Middle frontal gyrus (tissue), 1 donor: ENCODE results near the gene NDUFV1.
"Not testable (repeated sequence)": the region's sequence is repeated elsewhere in the genome, so short reads cannot be mapped to it uniquely, and the experiment has no call there.

Experiments
- DNase-seq: peaks from one replicate; pipeline ENCODE4 v3.0.0-alpha.2; 2015; ENCODE audit warnings: low spot score; ENCODE audit errors: extremely low spot score

Gene NDUFV1

DNA sequence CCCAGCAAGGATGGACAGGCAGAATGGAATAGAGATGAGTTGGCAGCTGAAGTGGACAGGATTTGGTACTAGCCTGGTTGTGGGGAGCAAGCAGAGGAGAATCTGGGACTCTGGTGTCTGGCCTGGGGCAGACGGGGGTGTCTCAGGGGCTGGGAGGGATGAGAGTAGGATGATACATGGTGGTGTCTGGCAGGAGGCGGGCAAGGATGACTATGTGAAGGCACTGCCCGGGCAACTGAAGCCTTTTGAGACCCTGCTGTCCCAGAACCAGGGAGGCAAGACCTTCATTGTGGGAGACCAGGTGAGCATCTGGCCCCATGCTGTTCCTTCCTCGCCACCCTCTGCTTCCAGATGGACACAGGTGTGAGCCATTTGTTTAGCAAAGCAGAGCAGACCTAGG is 20.8 kb upstream of the NDUFV1 start:
- DNase-seq = no peak

DNA sequence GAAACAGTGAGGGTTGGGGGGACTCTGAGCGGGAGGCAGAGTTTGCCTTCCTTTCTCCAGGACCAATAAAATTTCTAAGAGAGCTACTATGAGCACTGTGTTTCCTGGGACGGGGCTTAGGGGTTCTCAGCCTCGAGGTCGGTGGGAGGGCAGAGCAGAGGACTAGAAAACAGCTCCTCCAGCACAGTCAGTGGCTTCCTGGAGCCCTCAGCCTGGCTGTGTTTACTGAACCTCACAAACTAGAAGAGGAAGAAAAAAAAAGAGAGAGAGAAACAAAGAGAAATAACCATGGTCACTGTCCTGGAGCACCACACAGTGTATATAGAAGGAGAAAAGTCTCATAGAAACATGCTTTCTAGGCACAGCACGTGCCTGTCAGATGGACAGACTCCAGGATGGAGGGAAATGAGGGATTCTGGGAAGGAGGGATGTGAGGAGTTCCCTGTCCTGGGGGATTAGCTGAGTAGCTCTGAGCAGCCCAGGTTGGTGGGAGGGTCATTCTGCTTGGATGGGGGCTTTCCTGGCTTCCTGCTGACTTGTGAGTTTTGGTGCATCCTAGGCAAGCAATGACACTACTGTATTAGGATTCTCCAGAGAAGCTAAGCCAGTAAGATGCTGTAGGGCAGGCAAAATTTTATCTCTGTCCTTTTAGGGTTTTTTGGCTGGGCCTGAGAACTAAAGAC is 20.0 kb upstream of the NDUFV1 start:
- DNase-seq = no peak

DNA sequence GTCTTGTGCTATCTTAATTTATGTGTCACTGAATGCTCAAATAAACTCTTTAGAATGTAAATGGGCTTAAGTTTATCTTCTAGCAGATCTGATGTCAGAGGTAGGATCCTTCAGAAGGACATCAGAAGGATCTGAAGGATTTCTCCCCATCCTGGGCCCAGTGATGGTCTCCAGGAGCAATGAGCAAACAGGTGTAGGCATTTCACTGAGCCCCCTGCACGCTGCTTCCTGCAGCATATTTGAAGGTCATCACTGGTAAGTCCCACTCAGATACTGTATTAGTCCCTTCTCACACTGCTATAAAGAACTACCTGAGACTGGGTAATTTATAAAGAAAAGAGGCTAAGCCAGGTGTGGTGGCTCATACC is 18.6 kb upstream of the NDUFV1 start:
- DNase-seq = no peak

DNA sequence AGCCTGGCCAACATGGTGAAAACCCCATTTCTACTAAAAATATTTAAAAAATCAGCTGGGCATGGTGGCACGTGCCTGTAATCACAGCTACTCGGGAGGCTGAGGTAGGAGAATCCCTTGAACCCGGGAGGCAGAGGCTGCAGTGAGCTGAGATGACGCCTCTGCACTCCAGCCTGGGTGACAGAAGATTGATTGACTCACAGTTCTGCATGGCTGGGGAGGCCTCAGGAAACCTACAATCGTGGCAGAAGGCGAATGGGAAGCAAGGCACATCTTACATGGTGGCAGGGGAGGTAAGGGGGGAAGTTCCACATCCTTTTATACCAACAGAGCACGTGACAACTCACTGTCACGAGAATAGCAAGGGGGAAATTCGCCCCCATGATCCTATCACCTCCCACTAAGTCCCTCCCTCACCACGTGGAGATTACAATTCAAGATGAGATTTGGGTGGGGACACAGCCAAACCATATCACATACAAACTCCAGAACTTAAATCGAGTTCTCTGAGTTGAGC is 17.8 kb upstream of the NDUFV1 start:
- not testable (repeated sequence) for DNase-seq

DNA sequence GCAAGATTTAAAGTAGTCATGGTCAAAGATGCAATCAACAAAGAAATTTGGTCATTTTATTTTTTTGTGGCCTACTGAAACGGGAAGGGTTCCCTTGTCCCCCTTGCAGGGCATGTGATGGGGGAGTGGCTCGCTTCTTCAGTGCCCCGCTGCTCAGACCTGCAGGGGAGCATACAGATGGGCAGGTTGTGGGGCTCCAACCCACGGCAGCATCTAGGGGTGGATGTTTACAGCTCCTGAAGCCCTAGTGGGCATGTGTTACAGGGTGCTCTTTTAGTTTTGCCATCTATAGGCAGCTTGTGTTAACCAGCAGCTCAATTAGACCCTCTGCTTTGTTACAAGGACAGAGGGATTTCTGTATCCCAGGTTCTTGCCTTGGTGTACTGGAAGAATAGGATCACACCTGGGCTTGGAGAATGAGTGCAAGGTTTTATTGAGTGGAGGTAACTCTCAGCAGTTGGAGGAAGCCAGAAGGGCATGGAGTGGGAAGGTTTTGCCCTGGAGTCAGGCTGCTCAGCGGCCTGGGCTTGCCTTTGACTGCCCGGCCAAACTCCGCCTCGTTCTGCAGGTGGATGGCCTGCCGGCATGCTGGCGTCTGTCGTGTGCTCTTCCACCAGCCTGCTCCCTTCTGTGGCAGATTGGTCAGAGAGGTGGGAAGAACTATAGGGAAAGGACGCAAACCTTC is 13.7 kb upstream of the NDUFV1 start:
- DNase-seq = no peak

DNA sequence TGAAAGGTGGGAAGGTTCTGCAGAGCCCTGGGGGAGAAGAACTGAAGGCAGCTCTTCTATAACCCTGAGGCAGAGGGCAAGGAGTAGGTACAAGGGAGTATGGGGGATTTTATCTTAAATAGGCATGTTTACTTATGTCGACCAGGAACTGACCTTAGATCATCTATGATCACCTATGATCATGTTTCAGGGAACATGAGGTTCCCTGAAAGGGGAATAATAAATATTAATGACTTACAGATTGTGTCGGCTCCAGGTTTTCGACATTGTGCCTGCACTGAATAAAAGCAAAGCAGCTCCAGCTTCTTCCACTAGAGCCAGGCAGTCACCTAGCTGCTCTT is 13.2 kb upstream of the NDUFV1 start:
- no peak for DNase-seq

DNA sequence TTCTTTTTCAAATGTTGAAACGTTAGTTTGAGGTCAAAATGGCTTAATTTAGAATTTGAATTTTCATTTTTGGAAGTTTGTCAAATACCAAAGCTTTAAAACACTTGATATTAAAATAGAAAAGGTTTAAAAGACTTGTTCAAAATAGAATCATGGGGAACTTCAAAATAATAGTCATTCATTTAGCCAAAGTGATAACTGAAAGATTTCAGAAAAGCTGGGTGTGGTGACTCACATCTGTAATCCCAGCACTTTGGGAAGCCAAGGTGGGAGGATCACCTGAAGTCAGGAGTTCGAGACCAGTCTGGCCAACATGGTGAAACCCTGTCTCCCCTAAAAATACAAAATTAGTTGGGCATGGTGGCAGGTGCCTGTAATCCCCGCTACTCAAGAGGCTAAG is 12.3 kb upstream of the NDUFV1 start:
- DNase-seq = no peak

DNA sequence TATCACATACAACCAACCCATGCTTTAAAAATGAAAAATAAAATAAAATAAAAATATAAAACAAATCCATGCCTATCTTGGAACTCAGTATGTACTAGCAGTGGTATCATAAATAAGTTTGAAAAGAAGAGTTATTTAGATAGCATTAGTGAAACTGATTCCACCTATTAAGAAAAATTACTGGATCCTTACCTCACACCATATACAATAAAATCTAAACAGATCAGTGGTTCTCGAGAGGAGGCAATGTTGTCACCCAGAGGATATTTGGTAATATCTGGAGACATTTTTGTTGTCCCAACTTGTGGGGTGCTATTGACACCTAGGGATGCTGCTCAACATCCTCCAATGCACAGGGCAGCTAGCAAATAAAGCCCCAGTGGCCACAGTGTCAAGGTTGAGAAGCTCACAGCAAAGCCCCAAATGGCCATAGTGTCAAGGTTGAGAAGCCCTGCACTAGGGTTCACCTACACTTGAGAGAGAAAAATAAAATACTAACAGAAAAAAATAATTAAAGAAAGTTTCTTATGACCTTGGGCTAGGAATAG is 9.9 kb upstream of the NDUFV1 start:
- no peak for DNase-seq

DNA sequence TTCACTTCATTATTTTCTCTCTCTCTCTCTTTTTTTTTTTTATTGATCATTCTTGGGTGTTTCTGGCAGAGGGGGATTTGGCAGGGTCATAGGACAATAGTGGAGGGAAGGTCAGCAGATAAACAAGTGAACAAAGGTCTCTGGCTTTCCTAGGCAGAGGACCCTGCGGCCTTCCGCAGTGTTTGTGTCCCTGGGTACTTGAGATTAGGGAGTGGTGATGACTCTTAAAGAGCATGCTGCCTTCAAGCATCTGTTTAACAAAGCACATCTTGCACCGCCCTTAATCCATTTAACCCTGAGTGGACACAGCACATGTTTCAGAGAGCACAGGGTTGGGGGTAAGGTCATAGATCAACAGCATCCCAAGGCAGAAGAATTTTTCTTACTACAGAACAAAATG is 9.3 kb upstream of the NDUFV1 start:
- DNase-seq = not testable (repeated sequence)

DNA sequence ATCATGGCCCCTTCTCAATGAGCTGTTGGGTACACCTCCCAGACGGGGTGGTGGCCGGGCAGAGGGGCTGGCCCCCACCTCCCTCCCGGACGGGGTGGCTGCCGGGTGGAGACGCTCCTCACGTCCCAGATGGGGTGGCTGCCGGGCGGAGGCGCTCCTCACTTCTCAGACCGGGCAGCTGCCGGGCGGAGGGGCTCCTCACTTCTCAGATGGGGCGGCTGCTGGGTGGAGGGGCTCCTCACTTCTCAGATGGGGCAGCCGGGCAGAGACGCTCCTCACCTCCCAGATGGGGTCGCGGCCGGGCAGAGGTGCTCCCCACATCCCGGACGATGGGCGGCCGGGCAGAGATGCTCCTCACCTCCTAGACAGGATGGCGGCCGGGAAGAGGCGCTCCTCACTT is 8.8 kb upstream of the NDUFV1 start:
- DNase-seq = not testable (repeated sequence)

DNA sequence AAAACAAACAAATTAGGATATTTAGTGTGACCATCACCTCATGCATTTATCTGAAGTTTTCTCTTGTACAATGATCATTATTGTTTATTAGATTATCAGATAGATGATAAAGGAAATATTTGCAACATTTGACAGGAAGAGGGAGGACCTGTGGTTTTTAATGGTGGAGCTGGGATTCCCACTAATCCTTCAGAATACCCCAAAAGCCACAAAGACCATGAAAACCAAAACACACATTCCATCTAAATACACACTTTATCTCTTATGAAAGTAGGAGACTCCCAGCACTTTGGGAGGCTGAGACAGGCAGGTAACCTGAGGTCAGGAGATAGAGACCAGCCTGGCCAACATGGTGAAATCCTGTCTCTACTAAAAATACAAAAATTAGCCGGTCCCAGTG is 7.6 kb upstream of the NDUFV1 start:
- DNase-seq = no peak

DNA sequence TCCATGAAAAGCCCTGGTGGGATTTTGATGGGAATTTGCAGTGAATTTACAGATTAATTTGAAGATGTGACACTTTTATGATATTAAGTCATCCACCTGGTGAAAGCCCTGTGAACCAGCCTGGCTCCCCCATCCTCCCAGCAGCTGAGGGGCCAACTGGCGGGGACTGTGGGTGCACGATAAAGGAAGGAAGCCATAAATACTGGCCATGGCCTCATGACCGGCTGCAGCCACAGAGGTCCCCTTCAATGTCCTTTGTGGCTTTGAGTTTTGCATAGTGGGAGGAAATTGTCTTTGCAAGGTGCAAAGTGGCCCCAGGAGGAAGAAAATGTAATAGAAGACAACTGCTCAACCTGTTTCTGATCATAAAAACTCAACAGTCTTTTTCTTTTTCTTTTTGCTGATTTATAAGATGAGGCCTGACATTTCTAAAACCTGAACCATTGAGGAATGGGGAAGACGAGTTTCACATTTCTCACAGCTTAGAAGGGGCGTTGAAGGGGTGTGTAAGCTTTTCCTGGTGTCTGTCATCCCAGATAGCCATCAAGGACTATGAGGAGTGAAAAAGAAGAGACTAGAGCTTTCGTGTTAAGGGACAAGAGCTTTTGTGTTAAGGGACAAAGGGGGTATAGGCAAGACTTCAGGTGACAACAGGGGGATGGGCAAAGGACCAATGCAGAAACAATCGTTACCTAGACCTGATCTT is 6.3 kb upstream of the NDUFV1 start:
- DNase-seq = no peak

DNA sequence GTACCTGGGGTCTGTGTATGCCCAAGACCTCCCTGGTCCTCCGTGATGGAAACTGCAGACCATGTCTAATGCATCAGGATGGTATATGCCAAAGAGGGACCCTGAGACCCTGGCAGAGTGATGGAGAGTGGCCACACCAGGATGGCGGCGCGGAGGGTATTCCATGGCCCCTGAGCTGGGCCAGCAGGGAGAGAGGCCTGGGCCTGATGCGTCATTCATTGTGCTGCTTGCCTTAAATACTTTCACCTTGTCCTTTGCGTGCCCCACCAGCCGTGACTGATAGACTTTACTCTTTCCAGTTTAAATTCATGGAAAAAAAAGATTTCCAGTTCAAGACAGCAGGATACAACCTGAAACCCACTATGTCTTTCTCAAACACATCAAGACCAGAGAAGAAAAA is 5.6 kb upstream of the NDUFV1 start:
- no peak for DNase-seq

DNA sequence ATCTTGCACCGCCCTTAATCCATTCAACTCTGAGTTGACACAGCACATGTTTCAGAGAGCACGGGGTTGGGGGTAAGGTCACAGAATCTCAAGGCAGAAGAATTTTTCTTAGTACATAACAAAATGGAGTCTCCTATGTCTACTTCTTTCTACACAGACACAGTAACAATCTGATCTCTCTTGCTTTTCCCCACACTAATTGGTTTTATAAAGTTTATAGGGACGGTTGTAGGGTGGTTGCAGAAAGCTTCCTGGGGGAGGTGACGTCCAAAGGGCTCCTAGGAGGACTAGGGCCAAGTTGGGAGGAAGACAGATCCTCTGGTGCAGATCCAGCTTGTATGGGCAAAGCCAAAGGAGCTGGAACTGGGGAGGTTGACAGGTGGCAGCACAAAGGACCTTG is 2.6 kb upstream of the NDUFV1 start:
- not testable (repeated sequence) for DNase-seq

DNA sequence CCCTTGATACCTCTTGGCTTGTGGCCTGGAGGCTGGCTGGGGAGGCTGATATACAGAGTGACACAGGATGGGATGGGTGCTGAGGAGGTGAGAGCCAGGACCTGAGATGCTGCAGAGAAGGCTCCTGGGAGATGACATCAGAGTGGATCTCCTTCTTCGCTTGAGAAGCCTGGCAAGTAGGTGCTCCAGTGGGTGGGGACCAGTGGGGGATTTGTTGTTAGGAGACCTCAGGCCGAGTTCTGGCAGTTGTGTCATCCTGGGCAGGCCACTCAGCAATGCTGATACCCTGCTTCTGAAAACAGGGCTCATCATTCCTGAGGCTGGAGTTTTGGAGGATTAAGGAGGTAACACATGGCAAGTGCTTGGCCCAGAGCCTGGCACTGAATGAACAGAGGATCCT is 1.9 kb upstream of the NDUFV1 start:
- no peak for DNase-seq

DNA sequence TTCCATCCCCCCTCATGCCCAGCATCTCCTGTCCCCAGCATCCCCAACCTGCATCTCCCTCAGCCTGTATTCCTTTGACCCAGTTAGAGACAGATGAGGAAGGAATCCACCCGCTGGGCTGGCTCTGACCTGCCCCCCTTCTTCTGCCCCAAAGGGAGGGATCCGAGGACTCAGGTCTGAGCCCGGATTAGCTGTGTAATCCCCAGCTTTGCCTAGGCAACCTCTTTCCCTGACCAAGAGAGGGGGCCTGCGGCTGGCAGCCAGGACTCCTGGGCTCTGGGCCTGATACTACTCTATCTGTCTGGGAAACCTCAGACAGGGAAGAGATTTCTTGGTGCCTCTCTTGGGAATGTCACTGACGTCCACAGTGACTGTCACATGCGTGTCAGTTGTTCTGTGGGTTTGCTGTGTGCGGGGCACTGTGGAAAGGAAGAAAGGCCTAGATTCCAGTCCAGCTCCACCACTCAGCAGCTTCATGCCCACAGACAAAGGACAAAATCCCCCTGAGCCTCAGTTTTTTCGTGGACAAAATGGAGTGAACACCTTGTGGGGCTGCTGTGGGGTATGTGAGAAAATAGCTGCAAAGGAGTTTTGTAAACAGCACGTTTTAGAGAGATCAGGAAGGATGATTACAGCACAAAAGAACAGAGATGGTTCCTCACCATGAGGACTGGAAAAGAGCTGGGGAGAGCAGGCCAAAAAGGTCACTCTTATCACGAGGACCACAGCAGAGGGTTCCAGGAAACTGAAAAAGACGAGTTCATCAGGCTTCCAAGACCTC is 1.3 kb upstream of the NDUFV1 start:
- DNase-seq = no peak

DNA sequence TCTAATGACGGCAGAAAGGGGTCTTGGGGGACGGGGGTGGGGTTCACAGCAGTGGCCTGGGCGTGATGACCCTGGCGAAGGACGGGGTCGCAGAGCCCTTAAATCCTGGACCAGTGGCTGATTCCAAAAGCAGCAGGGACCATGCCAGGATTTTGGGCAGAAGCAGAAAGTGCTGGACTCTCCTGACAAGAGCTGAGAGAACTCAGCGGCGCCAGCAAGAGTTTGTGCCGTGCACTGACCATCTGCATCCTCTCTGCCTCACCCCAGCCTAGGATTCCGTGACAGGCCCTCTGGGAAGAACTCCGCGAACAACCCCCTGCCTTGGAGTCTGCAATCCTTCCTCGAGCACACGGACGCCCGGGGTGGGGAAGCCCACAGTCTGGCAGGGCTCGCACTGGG is 644 bp upstream of the NDUFV1 start:
- DNase-seq = no peak

DNA sequence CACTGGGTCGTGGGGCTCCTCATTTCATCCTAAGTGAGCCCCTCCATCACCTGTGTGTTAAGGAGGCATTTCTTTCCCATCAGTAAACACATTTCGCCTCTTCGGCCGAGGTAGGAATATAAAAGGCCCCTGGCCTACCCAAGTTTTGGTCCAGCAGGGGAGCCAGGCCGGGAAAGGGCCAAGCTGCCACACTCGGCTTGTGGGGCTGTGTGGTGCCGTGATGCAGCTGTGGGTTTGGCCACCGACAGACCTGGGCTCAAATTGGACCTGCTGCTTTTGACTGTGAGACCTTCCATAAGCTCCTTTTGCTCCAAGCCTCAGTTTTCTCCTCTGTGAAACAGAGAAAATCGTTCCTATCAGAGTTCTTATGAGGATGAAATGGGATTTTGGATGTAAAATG is 771 bp downstream of the NDUFV1 start:
- no peak for DNase-seq

DNA sequence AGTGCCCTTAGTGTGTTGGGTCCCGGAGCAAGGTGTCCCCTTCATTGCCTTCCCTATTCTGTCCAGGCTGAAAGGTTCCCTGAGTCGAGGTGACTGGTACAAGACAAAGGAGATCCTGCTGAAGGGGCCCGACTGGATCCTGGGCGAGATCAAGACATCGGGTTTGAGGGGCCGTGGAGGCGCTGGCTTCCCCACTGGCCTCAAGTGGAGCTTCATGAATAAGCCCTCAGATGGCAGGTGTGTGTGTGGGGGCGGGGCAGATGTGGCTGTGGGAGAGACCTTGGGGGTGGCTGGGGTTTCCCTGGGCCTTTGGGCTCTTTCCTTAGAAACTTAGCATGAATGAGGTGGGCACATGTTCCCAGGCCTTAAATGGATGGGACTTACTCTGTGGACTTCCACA is 1.8 kb downstream of the NDUFV1 start:
- DNase-seq = no peak

DNA sequence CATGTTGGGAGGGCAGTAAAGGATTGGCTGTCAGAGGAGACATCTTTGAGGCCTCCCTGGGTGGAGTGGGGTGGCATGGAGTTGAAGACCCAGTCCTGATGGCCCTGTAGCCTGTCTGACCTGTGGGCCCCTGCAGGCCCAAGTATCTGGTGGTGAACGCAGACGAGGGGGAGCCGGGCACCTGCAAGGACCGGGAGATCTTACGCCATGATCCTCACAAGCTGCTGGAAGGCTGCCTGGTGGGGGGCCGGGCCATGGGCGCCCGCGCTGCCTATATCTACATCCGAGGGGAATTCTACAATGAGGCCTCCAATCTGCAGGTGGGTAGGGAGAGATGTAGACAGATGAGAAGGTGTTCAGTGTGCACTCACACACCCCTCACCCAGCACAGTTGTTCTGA is 2.6 kb downstream of the NDUFV1 start:
- DNase-seq = no peak

DNA sequence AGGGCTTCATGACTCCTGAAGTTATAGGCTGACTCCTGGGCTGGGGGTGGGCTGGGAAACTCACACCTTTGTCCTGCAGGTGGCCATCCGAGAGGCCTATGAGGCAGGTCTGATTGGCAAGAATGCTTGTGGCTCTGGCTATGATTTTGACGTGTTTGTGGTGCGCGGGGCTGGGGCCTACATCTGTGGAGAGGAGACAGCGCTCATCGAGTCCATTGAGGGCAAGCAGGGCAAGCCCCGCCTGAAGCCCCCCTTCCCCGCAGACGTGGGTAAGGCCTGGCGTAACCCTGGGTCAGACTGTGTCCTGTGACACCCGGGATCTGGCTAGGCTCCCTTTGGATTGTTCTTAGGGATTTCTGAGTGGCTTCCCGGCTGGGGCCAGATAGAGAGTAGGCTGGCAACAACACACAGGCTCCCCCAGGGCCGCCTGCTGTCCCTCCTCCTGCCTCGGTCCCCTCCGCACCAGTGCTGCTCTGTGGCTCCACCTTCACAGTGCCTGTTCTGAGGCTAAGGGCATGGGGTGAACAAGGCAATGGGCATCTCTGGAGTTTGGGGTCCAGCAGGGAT is 3.6 kb downstream of the NDUFV1 start:
- no peak for DNase-seq
